GM12891 (cell line): ENCODE data around the gene PKNOX2.

Experiments
- POLR2A ChIP-seq: IDR thresholded peaks from 2 replicates; pipeline ENCODE4 v1.6.1; 2011; ENCODE audit warnings: low read depth, low read length, control low read depth
- POLR2AphosphoS5 ChIP-seq: IDR thresholded peaks from 2 replicates; pipeline ENCODE4 v1.6.1; 2011; ENCODE audit warnings: low read depth, low read length, control low read depth
- TAF1 ChIP-seq: IDR thresholded peaks from 2 replicates; pipeline ENCODE4 v1.6.1; 2011; ENCODE audit warnings: low read depth, low read length, control low read depth

DNA sequence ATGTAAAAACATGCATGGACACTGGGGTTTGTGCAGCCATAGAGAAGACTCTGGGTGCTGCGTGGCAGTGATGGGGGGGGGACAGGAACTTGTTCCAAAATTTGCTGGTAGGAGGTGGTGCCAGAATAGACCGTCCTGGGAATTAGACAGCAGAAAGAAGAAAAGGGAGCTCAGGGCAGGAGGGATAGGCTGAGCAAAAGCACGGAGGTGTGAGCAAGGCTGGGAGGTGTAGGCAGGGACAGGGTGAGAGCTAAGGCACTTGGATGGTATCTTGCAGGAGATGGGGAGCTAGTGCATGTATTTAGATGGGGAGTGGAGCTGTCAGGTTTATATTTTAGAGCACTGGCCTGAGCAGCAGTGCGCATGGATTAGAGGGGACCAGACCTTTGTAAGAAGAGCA, 53.8 kb downstream of the PKNOX2 start:
- TF ChIP-seq TAF1 (no peak), POLR2A (no peak), POLR2AphosphoS5 (no peak)
